Left ventricle myocardium inferior (tissue), 1 donor: Measurements from ENCODE around the gene NAV2. TPM values are rescaled to one million over a fixed set of nuclear protein-coding genes. Genes with fewer than 3 reads are reported as not detected.

ENCODE experiments used
- DNase-seq: peaks from one replicate; pipeline ENCODE4 v3.0.0-alpha.2; 2020
- H3K27ac ChIP-seq: fragments of 200-600 bp; replicated peaks from 2 replicates; pipeline ENCODE4 v1.8.0; 2021
- H3K27me3 ChIP-seq: fragments of 200-600 bp; 2 replicates; pipeline ENCODE4 v1.8.0; 2021; ENCODE audit warnings: low read depth
- H3K36me3 ChIP-seq: fragments of 200-600 bp; 2 replicates; pipeline ENCODE4 v1.8.0; 2021
- H3K4me1 ChIP-seq: fragments of 200-600 bp; 2 replicates; pipeline ENCODE4 v1.8.0; 2021
- H3K4me3 ChIP-seq: fragments of 200-600 bp; 2 replicates; pipeline ENCODE4 v1.8.0; 2021; ENCODE audit warnings: mild to moderate bottlenecking, moderate library complexity
- H3K9me3 ChIP-seq: fragments of 200-600 bp; replicated peaks from 2 replicates; pipeline ENCODE4 v1.8.0; 2021
- intact Hi-C: fragments of 100-400 bp; cut with micrococcal nuclease; formaldehyde crosslinking; loops from one replicate; pipeline ENCODE4 v1.11.0; 2022
- total RNA-seq: library from RNA; stranded (reverse); fragmentation: NEBNext Ultra II Directional; extraction: Animal tissue kit (Norgen Biotek cat#: 25700); gene quantifications from one replicate; pipeline ENCODE4 v1.2.1, GENCODE V29; 2021
- TF ChIP-seq, protein P1 (sequence below): fragments of 200-600 bp; IDR thresholded peaks from 2 replicates; pipeline ENCODE4 v1.8.0; 2021; ENCODE audit warnings: antibody characterized with exemption, mild to moderate bottlenecking, borderline replicate concordance
- donor health status: DM: no; HTN: yes; CAD: no; lungs with severe emphysema.

NAV2 gene
- total RNA-seq, 1 donor from 2014 or later, result 14.3 TPM

DNA sequence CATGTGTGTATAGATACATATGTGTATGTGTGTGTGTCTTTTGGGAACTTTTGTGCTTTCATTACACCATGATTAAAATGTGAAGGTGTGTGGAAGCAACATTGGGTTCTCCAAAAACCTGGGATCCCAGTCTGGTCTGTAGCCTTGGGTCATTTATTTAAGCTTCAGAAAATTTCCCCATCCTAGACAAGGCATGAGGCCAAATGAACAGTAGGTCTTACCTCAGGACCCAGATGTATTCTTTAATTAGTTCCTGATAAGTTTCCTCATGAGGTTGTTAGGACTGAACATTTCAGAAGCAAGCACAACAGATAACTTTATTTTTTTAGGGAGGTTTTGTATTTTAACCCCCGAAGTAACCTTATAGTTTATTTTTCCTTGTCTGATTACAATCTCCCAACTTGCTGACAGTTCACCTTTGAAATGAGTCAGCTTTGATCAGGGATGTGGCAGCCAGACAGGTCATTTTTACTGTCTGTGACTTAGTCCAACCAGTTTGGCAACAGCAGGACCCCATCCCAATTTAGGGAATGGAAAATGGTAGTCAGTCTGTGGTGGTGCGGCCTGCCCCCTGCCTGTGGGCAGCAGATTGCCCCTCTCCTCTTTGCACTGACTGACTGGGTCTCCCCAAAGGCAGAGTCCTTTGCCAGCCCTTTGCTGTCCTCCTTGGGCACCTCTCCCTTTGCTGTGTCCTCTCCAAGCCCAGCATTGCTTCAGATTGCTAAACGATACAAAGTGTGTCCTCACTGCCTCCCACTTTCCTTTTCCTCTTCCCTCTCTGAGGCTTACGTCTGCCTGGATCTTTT, 88.3 kb downstream of the NAV2 start:
- Histone ChIP-seq H3K27me3 (no peaks in the 10 kb centered on the region), H3K36me3 (no peaks in the 10 kb centered on the region), H3K9me3 (no peaks in the 10 kb centered on the region), H3K4me1 (peaks cover 66% of the 10 kb centered on the region), H3K27ac (no peak overlapping the region), H3K4me3 (no peak overlapping the region)
- no peak for DNase-seq
- TF ChIP-seq, protein P1, sequence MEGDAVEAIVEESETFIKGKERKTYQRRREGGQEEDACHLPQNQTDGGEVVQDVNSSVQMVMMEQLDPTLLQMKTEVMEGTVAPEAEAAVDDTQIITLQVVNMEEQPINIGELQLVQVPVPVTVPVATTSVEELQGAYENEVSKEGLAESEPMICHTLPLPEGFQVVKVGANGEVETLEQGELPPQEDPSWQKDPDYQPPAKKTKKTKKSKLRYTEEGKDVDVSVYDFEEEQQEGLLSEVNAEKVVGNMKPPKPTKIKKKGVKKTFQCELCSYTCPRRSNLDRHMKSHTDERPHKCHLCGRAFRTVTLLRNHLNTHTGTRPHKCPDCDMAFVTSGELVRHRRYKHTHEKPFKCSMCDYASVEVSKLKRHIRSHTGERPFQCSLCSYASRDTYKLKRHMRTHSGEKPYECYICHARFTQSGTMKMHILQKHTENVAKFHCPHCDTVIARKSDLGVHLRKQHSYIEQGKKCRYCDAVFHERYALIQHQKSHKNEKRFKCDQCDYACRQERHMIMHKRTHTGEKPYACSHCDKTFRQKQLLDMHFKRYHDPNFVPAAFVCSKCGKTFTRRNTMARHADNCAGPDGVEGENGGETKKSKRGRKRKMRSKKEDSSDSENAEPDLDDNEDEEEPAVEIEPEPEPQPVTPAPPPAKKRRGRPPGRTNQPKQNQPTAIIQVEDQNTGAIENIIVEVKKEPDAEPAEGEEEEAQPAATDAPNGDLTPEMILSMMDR, result no peak
- intact Hi-C loops, result loop anchor here (10.0 kb wide), 1 partner anchor 46 kb away; no protein-coding TSS in a partner anchor

DNA sequence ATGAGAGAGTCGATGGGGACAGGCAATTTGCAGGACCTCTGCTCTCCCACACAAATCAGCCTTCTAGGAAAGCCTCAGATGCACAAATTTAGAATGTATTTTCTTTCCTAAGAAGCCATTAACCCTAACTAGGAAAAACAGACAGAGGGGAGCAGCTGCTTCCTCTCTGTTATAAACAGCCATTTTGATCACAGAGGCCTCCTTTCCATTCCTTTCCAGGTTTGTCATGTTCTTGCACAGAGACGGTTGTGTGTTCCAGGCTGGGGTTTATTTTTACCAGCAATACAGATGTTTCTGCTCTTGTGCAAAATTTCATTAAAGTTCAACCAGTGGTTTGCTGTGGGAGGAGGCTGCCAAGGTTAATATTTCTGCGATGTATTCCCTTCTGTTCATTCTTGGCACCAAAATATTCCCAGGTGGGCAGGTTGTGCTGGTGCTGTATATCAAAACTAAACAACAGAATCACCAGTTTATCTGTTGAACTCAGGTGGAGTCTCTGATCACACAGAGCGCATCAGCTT, 90.2 kb downstream of the NAV2 start:
- Histone ChIP-seq H3K4me3 (no peak overlapping the region), H3K27ac (no peak overlapping the region), H3K4me1 (peaks cover 72% of the 10 kb centered on the region), H3K9me3 (no peaks in the 10 kb centered on the region), H3K27me3 (no peaks in the 10 kb centered on the region), H3K36me3 (no peaks in the 10 kb centered on the region)
- no peak for DNase-seq
- intact Hi-C loops, result loop anchor here (10.0 kb wide), 1 partner anchor 48 kb away; no protein-coding TSS in a partner anchor
- TF ChIP-seq, protein P1, result no peak

DNA sequence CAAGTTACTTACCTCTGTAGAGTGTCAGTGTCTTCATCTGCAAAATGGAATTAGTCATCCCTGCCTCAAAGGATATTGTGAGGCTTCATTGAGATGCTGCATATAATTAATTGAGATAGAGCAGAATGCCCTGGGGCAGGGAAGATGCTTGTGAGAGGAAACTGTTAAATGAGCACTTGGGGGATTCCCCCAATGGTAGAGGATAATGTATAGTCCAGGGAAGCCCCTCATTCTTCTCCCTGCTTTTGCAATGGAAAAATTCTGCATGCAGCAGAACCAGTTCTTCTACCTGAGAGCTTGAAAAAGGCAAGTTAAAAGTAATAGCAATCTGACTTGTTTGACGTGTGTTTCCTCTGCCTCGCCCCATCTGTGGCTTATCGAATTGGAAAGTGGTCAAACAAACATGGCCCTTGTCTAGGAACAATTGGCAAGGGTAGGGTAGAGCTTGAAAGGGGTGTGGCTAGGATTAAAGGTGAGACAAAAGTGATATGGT, 90.9 kb downstream of the NAV2 start:
- no peak for DNase-seq
- Histone ChIP-seq H3K27ac (no peak overlapping the region), H3K36me3 (no peaks in the 10 kb centered on the region), H3K4me1 (peaks cover 78% of the 10 kb centered on the region), H3K27me3 (no peaks in the 10 kb centered on the region), H3K4me3 (no peak overlapping the region), H3K9me3 (no peaks in the 10 kb centered on the region)
- intact Hi-C loops, result loop anchor here (10.0 kb wide), 1 partner anchor 49 kb away; no protein-coding TSS in a partner anchor
- TF ChIP-seq, protein P1, result no peak

DNA sequence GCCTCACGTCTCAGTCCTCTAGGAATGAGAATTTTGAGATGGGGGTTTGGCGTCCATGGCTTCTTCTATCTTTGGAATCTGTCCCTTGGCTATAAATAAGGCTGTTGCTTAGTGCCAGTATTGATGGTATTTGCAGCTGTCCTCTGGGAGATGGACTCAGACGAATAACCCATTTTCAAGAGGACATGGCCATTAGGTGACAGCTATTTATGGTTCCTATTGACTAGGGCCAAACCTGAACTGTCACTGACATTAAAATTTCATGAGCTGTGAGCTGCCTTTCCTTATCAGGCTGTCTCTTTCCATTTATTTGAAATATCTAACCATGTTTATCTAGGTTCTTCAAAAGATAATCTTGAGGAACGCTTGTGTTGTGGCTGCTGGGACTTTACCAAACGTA, 92.7 kb downstream of the NAV2 start:
- Histone ChIP-seq H3K36me3 (no peaks in the 10 kb centered on the region), H3K27me3 (no peaks in the 10 kb centered on the region), H3K4me1 (peaks cover 71% of the 10 kb centered on the region), H3K27ac (no peak overlapping the region), H3K4me3 (no peak overlapping the region), H3K9me3 (no peaks in the 10 kb centered on the region)
- DNase-seq, result no peak
- intact Hi-C loops, result loop anchor here (10.0 kb wide), 1 partner anchor 51 kb away; no protein-coding TSS in a partner anchor
- TF ChIP-seq, protein P1, result no peak

DNA sequence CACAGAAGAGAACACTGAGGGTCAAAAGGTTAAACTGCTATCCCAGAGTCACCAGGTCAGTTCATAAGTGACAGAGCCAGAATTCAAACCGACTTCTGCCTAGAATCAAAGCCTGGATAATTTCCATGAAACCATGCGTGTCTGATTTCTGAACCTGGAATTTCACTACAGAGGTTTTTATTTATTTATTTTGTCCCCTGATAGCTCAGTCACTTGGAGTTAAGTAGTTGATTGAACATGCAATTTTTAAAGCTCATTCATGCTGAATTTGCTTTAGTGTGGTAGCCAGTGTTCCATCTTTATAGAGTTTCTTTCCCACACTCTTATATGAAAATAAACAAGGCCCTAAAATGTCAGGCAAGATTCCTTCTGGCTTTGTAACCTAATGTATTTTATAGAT, 93.2 kb downstream of the NAV2 start:
- H3K27me3 ChIP-seq, result no peaks in the 10 kb centered on the region
- H3K27ac ChIP-seq, result no peak overlapping the region
- H3K4me3 ChIP-seq, result no peak overlapping the region
- no peaks in the 10 kb centered on the region for H3K9me3 ChIP-seq
- TF ChIP-seq, protein P1, result no peak
- no peaks in the 10 kb centered on the region for H3K36me3 ChIP-seq
- H3K4me1 ChIP-seq, result peaks cover 69% of the 10 kb centered on the region
- intact Hi-C loops, result loop anchor here (10.0 kb wide), 1 partner anchor 51 kb away; no protein-coding TSS in a partner anchor
- no peak for DNase-seq
